HG03521 (cell line): ENCODE data around the gene RIMBP3C.
"Not testable (repeated sequence)": the region's sequence is repeated elsewhere in the genome, so short reads cannot be mapped to it uniquely, and the experiment has no call there.

ENCODE experiments used
- ATAC-seq: cut with Tn5 transposase; IDR thresholded peaks from one replicate; pipeline ENCODE4 v1.9.1; 2021; ENCODE audit warnings: mild to moderate bottlenecking, moderate library complexity; ENCODE audit not compliant: unreplicated experiment

Gene RIMBP3C, protein sequence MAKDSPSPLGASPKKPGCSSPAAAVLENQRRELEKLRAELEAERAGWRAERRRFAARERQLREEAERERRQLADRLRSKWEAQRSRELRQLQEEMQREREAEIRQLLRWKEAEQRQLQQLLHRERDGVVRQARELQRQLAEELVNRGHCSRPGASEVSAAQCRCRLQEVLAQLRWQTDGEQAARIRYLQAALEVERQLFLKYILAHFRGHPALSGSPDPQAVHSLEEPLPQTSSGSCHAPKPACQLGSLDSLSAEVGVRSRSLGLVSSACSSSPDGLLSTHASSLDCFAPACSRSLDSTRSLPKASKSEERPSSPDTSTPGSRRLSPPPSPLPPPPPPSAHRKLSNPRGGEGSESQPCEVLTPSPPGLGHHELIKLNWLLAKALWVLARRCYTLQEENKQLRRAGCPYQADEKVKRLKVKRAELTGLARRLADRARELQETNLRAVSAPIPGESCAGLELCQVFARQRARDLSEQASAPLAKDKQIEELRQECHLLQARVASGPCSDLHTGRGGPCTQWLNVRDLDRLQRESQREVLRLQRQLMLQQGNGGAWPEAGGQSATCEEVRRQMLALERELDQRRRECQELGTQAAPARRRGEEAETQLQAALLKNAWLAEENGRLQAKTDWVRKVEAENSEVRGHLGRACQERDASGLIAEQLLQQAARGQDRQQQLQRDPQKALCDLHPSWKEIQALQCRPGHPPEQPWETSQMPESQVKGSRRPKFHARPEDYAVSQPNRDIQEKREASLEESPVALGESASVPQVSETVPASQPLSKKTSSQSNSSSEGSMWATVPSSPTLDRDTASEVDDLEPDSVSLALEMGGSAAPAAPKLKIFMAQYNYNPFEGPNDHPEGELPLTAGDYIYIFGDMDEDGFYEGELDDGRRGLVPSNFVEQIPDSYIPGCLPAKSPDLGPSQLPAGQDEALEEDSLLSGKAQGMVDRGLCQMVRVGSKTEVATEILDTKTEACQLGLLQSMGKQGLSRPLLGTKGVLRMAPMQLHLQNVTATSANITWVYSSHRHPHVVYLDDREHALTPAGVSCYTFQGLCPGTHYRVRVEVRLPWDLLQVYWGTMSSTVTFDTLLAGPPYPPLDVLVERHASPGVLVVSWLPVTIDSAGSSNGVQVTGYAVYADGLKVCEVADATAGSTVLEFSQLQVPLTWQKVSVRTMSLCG (N-terminal part only)

DNA sequence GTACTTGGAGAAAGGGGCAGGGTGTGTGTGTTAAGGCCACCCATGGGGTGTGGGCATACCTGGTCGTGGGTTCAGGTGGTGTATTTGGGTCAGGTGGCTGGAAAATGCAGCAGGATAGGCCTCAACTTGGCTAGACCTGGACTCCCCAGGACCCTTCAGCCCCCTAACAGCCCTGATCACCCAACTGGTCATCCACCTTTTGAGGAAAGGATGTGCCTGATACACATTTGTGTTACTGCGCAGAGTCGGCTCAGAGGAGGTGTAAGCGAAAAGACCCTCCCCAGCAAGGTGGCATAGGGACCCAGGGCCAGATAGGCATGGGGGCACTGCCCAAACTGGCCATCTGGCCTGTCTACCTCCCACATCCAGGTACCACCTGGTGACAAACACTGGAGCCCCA is at the start of gene RIMBP3C:
TSS of gene RIMBP3C (minus strand) at position 101 of the 400 bp plus-strand sequence. CDS start 485 bp downstream, outside the sequence.
- not testable (repeated sequence) for ATAC-seq

- no peak for ATAC-seq
Measured at GRCh38 chr22:21599053-21599893, 48.0 kb upstream of the RIMBP3C start.

- ATAC-seq: no peak
Measured at GRCh38 chr22:21598302-21598701, 47.0 kb upstream of the RIMBP3C start.

GRCh38 chr22:21596356-21597135 is 45.3 kb upstream of the RIMBP3C start:
- ATAC-seq: not testable (repeated sequence)

DNA sequence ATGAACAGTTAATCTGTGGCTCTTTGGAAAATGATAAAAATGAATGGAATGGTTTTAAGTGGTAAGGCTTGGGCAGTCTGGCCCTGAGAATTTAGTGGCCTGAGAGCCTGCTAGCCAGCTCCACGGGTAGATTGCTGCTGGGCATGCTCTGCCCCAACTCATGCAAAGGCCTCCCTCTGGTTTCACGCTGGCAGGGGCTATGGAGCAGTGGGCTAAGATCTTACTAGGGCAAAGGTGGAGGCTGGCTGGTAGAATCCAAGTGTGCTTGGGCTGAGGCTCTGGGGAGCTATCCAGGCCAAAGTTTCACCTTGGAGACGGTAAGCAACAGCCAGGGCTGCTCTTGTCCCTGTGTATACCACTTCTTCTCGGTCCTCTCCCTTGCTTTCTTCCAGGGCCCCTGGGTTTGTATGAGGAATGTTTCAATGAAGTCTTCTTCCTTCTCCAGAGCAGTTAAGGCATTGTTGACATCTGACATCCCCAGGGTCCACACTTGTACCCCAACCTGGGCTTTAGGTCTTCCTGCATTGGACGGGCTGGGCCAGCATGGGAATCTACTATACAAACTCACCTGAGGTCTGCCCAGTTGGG is 43.7 kb upstream of the RIMBP3C start:
- ATAC-seq: no peak

DNA sequence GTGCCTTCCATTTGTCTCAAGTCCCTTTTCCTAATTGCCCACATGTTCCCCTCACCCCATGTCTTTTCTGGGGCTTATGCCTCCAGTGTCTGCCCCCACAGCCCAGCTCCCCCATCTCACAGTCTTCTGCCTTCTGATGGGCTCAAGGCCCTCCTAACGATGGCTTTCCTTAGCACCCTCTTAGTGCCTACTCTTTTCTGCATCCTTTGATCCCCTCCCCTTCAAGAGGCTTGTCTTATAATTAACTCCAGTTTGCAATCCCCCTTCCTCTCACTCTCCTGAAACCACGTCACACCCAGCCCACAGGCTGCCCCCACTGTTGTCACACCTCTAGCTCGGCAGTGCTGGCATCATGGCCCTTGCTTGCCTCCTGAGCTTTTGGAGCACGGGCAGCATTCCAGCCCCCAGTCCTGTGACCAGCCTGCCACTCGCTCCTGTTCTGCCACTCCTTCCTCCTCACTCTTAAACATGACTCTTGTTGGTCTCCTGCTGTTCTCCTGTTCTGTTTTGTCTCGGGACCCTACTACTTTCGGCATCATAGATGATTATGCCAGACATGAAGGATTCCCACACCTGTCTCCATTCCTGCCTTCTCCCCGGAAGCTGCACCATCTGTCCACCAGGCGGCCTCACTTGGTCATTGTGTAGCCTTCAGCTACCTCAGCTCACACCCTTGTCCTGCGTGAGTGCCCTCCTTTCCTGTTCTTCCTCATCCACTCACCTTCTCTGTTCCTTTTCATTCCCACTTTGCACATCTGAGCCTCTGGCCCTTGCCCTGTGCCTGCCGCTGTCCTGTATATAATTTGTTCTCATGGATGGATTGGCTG is 42.4 kb upstream of the RIMBP3C start:
- no peak for ATAC-seq

DNA sequence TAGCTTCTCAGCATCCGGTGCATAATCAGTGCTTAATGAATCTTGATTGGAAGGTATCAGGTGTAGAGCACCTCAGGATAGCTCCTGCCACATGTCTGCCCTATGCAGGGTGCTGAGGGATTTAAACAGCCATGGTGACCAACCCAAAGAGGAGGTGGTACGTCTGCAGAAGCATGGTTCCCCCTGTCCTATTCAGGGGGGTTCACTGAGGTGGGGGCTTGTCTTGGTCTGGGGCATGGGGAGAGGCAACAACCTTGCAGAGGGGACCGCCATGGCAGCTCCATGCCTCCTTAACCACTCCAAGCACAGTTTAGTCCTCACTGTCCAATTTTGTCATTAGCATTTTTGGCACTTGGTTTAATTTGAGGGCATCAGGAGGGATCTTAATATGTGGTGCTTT is 41.2 kb upstream of the RIMBP3C start:
- ATAC-seq: no peak

DNA sequence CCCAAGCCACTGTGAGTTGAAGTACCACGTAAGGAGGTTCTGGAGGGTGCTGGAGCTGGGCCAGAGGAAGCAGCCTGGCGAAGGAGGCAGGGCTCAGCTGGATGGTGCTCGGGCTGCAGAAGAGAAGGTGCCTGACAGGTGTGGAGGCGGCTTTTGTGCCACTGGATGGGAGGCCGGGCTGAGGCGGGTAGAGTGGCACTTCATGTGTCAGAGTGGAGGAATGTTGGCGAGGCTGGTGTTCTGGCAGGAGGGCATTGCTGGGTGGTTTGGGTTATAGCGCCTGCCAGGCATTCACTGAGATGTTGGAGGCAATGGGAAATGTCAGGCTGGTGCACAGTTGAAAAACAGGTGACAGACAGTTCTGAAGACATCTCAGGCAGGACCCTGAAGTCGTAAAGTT is 40.4 kb upstream of the RIMBP3C start:
- ATAC-seq: no peak

DNA sequence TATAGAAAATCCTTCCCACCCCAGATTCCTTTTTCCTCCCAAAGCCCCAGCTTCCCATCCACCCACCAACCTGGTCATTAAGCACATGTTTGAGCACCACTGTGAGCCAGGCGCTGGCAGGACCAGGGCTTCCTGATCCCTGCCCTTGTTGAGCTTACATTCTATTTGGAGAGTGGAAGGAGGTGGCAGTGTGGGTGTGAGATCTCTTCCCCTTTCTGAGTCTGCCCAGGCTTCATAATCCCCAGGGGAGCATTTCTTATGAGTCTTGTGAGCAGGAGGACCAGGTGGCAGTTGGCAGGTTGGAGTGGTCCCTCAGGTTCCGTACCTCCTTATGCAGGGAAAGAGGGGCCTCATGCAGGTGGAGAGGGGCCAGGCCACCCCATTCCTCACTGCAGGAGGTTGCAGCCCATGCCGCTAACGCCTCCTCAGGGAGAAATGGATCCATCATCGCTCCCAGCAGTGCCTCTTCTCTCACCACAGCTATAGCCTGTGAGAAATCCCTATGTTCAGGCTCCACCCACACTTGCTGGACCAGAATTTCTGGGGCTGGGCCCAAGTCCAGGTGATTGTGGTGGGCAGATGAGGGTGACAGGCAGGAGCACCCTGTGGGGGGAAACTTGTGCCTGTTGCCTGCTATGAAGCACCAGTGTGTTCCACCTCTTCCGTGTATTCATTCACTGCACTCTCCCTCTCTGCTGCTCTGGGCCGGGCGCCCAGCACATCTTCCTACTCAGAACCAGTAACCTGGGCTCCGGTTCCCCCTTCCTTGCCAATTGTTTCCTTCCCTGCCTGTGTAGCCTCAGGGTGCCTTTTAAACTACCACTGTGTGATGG is 39.8 kb upstream of the RIMBP3C start:
- no peak for ATAC-seq

GRCh38 chr22:21589396-21589795 is 38.1 kb upstream of the RIMBP3C start:
- ATAC-seq: no peak

DNA sequence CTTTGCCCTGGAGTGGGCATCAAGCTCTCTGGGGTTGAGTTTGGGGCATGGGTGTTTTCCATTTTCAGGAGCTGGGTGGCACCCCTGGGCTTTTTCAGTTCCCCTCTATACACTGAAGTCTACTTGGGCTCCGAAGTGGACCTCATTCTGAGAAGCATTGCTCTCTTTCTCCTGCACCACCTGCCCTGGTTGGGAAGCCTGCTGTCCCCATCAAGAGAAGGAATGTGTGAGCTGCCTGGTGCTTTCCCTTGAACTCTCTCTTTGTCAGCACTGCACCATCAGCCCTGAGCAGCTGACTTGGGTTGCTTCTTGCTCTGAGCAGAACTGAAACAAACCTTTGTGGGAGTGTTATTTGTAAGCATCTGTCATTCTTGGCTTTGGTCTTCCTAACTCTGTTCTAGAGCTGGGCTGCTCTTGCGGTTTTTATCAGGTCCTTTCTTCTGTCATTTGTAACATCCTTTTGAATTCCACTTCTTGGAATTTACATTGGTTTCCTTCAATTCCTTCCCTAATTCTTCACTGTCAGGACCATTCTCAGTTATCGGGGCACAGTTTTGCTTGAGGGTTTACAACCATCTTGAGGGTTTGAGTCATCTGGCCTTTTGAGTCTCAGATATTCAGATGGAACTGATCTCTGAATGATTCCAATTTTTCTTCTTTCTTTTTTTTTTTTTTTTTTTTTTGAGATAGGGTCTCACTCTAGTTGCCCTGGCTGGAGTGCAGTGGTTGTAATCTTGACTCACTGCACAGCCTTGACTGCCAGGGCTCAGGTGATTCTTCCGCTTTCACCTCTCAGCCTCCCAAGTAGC is 36.7 kb upstream of the RIMBP3C start:
- ATAC-seq: peak; percentile 72

DNA sequence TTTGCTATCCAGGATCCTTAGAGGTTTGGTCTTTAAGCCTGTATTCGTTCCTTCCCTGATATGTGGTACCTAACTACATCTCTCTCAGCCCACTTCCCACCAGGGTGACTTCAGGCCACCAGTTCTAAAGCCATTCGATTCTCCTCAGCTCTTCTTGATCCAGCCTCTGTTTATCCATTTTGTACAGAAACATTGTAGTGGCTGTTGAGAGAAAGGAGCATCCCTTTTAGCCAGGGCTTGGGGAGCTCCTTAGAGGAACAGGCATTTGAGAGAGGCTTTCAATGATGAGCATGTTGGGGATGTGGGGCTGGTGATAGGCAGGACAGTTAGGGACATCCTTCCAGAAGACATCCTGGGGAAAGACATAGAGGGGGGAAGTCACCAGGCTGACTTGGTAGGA is 34.1 kb upstream of the RIMBP3C start:
- ATAC-seq: no peak

DNA sequence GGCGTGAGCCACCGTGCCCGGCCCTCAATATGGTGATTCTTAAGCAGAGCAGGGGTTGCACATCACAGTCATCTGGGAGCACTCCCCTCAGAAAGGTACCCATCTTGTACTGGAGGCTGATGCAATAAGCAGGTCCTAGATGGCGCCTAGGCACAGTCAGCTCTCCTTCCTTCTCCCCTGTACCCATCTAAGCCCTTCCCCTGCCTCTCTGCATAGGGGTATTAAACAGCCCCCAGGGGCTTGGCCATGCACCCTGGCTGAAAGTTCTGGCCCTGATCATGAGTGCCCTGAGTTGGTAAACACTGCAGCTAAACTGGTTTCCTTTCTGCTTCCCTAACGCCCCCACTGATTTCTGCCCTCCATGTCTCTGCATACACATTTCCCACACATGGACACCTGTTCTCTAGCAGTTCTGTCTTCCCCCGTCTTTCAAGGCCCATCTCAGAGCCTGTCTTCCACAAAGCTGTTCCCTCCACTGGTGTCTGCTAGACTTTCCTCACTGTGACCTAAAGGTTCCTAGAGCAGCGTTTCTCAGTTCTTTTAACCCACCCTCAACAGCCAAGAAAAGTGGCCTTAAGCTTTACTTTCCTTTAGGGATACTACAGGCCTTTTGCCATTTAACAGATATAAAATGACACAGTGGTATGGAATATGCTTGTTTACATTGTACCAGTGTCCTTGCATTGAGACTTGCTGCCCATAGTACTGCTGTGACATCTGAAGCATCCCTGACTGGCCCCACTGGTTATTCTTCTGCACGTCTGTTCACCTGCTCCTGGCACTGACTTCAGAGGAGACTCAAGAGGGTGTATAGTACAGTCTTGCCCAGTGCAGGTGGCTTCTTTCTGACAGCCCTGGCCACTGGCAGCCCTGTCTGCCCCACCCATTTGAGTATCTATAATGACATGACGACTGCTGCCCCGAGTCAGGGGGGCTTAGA is 31.8 kb upstream of the RIMBP3C start:
- ATAC-seq: no peak

GRCh38 chr22:21581009-21581713 is 29.9 kb upstream of the RIMBP3C start:
- not testable (repeated sequence) for ATAC-seq

GRCh38 chr22:21580623-21581007 is 29.4 kb upstream of the RIMBP3C start:
- ATAC-seq: not testable (repeated sequence)
